OCI-LY7 (cell line): ENCODE measurements around the gene PPP6R3. TPM values are rescaled to one million over a fixed set of nuclear protein-coding genes. Genes with fewer than 3 reads are reported as not detected.

Experiments used
- BruUV-seq: library from RNA; stranded (reverse); fragments of 400-500 nt; replicated peaks from 2 replicates; lab custom pipeline; 2021; lab: Mats Ljungman, UMichigan
- CTCF ChIA-PET: fragments of 300-600 bp; sonication (Branson Sonifier 250); formaldehyde crosslinking; loops from one replicate; lab custom pipeline; 2022; ENCODE audit warnings: antibody characterized with exemption; ENCODE audit not compliant: unreplicated experiment; lab: Charles Lee
- POLR2A ChIA-PET: fragments of 300-600 bp; sonication (Branson Sonifier 250); formaldehyde crosslinking; loops from one replicate; lab custom pipeline; 2022; ENCODE audit warnings: antibody characterized with exemption; lab: Charles Lee
- DNase-seq: peaks from one replicate; pipeline ENCODE4 v3.0.0-alpha.2; 2015; ENCODE audit warnings: low spot score
- H2AFZ ChIP-seq: fragments of 200-600 bp; sonication (generic), shearing (Covaris generic); 2 replicates; pipeline ENCODE4 v1.6.1; 2014; ENCODE audit warnings: mild to moderate bottlenecking, antibody characterized with exemption, low read length, moderate library complexity
- H3K27ac ChIP-seq: fragments of 200-600 bp; sonication (generic); 2 replicates; pipeline ENCODE4 v1.5.1; 2014; ENCODE audit warnings: mixed run types, low read depth, mild to moderate bottlenecking, moderate library complexity, low read length, inconsistent platforms; ENCODE audit not compliant: poor library complexity, severe bottlenecking
- H3K36me3 ChIP-seq: fragments of 200-600 bp; sonication (generic); 2 replicates; pipeline ENCODE4 v1.6.1; 2014; ENCODE audit warnings: mild to moderate bottlenecking, antibody characterized with exemption, low read length, moderate library complexity, mixed read lengths; ENCODE audit not compliant: insufficient read depth
- H3K4me1 ChIP-seq: fragments of 200-600 bp; sonication (generic); 2 replicates; pipeline ENCODE4 v1.5.1; 2014; ENCODE audit warnings: mild to moderate bottlenecking, low read length; ENCODE audit not compliant: insufficient read depth, poor library complexity, severe bottlenecking
- H3K4me2 ChIP-seq: fragments of 200-600 bp; sonication (generic); 2 replicates; pipeline ENCODE4 v1.6.1; 2014; ENCODE audit warnings: mild to moderate bottlenecking, low read length
- H3K4me3 ChIP-seq: fragments of 200-600 bp; sonication (generic); 2 replicates; pipeline ENCODE4 v1.5.1; 2014; ENCODE audit warnings: mild to moderate bottlenecking, low read depth, low read length; ENCODE audit not compliant: poor library complexity, severe bottlenecking
- H3K79me2 ChIP-seq: fragments of 200-600 bp; sonication (generic); 2 replicates; pipeline ENCODE4 v1.6.1; 2016; ENCODE audit warnings: low read depth, mild to moderate bottlenecking, low read length, moderate library complexity, mixed read lengths; ENCODE audit not compliant: insufficient read depth
- H3K9me2 ChIP-seq: fragments of 200-600 bp; sonication (generic); 2 replicates; pipeline ENCODE4 v1.6.1; 2016; ENCODE audit warnings: mild to moderate bottlenecking, low read length, mixed read lengths; ENCODE audit not compliant: insufficient read depth
- H3K9me3 ChIP-seq: fragments of 200-600 bp; sonication (generic); 2 replicates; pipeline ENCODE4 v1.6.1; 2014; ENCODE audit warnings: mild to moderate bottlenecking, mixed run types, low read length, mixed read lengths
- H4K20me1 ChIP-seq: fragments of 200-600 bp; sonication (generic); 2 replicates; pipeline ENCODE4 v1.6.1; 2014; ENCODE audit warnings: mild to moderate bottlenecking, antibody characterized with exemption, low read length, moderate library complexity, mixed read lengths; ENCODE audit not compliant: insufficient read depth
- EZH2phosphoT487 ChIP-seq: fragments of 200-600 bp; sonication (generic); IDR thresholded peaks from 2 replicates; pipeline ENCODE4 v1.6.1; 2018; ENCODE audit warnings: low read depth, borderline replicate concordance, mild to moderate bottlenecking, mixed run types, antibody characterized with exemption, low read length, moderate library complexity, mixed read lengths
- intact Hi-C: fragments of 100-400 bp; cut with micrococcal nuclease; formaldehyde crosslinking; loops from one replicate; pipeline ENCODE4 v1.10.0; 2022; ENCODE audit not compliant: unreplicated experiment
- total RNA-seq, 2 experiments: library from RNA; depleted of rRNA in 1 of 2; stranded (reverse); fragments of >200 nt in 1 of 2; shearing (Covaris generic) in 1 of 2; gene quantifications; 2 replicates each; pipeline ENCODE4 v1.2.3, GENCODE V29; 2014 to 2022
- TF ChIP-seq, protein P1 (sequence below): fragments of 200-600 bp; sonication (generic); conservative IDR thresholded peaks from 2 replicates; pipeline ENCODE4 v1.5.1; 2014; ENCODE audit warnings: mild to moderate bottlenecking, antibody characterized with exemption, low read length, moderate library complexity, mixed read lengths

Gene PPP6R3
- total RNA-seq, 2 experiments from 2014 or later = 122 to 151 TPM

DNA sequence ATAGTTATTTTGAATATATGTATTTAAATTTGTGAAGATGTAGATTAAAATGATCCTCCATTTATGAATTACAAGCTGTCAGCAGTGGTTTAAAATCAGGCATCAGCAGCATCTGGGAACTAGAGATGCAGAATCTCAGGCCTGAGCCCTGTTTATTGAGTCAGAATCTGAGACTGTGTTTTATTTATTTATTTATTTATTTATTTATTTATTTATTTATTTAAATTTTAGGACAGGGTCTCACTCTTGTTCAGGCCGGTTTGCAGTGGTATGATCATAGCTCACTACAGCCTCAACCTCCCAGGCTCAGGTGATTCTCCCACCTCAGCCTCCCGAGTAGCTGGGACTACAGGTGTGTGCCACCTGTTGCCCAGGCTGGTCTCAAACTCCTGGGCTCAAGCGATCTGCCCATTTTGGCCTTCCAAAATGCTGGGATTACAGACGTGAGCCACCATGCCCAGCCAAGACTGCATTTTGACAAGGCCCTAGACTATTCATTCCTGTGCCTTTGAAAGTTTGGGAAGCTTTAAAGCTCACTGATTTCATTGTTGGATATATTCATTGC is 70.7 kb downstream of the PPP6R3 start:
- intact Hi-C loops = no loop called here
- Histone ChIP-seq H3K4me1 (peaks cover 12% of the 10 kb centered on the region), H3K9me3 (no peaks in the 10 kb centered on the region), H3K4me3 (no peak overlapping the region), H3K27ac (no peak overlapping the region), H3K9me2 (no peaks in the 10 kb centered on the region), H4K20me1 (peaks cover 18% of the 10 kb centered on the region; the same call in 1 of the 2 replicates), H3K4me2 (no peak overlapping the region), H2AFZ (no peak overlapping the region), H3K79me2 (peaks cover 67% of the 10 kb centered on the region; the same call in 1 of the 2 replicates), H3K36me3 (peaks cover 91% of the 10 kb centered on the region)
- BruUV-seq = no TSS peak
- DNase-seq = no peak
- POLR2A ChIA-PET = no interaction called here
- CTCF ChIA-PET = no interaction called here
- TF ChIP-seq EZH2phosphoT487 = no peak
- TF ChIP-seq, protein P1, sequence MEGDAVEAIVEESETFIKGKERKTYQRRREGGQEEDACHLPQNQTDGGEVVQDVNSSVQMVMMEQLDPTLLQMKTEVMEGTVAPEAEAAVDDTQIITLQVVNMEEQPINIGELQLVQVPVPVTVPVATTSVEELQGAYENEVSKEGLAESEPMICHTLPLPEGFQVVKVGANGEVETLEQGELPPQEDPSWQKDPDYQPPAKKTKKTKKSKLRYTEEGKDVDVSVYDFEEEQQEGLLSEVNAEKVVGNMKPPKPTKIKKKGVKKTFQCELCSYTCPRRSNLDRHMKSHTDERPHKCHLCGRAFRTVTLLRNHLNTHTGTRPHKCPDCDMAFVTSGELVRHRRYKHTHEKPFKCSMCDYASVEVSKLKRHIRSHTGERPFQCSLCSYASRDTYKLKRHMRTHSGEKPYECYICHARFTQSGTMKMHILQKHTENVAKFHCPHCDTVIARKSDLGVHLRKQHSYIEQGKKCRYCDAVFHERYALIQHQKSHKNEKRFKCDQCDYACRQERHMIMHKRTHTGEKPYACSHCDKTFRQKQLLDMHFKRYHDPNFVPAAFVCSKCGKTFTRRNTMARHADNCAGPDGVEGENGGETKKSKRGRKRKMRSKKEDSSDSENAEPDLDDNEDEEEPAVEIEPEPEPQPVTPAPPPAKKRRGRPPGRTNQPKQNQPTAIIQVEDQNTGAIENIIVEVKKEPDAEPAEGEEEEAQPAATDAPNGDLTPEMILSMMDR = no peak

DNA sequence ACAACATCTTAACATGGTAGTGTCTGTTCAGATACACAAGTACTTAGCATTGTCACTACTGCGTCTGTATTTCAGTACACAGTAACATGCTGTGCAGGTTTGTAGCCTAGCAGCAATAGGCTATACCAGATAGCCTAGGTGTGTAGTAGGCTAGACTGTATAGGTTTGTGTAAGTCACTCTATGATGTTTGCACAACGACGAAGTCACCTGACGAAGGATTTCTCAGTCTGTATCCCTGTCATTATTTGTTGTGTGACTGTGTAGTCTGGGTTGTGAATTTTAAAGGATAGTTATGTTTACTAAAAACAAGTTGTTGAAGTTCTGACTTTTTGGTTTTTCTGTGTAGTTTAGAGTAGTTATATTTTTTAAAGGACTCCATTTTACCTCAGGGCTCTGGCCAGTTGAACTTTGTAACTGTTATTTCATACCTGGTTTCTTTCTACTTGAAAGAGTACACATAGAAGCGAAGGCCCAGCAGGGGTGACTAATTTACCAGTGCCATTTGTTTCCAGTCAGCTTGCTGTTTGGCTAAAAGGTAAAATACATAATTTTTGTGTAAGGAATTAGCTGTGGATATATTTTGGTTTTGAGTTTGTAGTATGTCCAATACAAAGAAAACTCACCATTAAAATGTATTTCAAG is 72.3 kb downstream of the PPP6R3 start:
- Histone ChIP-seq H3K9me3 (no peaks in the 10 kb centered on the region), H3K9me2 (no peaks in the 10 kb centered on the region), H3K36me3 (peaks cover 91% of the 10 kb centered on the region), H2AFZ (no peak overlapping the region), H3K4me2 (no peak overlapping the region), H3K4me1 (peaks cover 10% of the 10 kb centered on the region), H3K4me3 (no peak overlapping the region), H4K20me1 (peaks cover 22% of the 10 kb centered on the region; the same call in 1 of the 2 replicates), H3K27ac (no peak overlapping the region), H3K79me2 (peaks cover 66% of the 10 kb centered on the region; the same call in 1 of the 2 replicates)
- intact Hi-C loops = no loop called here
- DNase-seq = no peak
- ChIA-PET CTCF (no interaction called here), POLR2A (no interaction called here)
- no TSS peak for BruUV-seq
- no peak for TF ChIP-seq EZH2phosphoT487
- TF ChIP-seq, protein P1 = no peak

DNA sequence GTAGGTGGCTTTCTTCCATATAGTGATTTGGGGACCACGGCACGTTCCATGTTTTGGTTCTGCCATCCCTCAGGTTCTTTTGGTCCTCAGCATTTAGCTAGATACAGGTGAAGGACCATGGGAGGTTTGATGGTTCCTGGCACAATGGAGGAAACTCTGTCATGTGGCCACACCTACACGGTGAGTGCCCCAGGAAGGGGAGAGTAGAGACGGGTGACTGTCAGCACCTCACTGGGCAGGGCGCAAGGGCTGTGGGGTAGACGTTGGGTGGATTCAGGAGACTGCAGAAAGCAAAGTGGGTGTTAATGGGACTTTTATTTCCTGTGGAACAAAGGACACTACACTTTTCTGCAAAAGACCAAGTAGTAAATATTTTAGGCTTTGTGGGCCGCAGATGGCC is 73.4 kb downstream of the PPP6R3 start:
- intact Hi-C loops = no loop called here
- no peak overlapping the region for H3K4me2 ChIP-seq
- no TSS peak for BruUV-seq
- H3K9me3 ChIP-seq = no peaks in the 10 kb centered on the region
- no peak overlapping the region for H2AFZ ChIP-seq
- no peaks in the 10 kb centered on the region for H3K9me2 ChIP-seq
- ChIA-PET CTCF (no interaction called here), POLR2A (interaction anchor here (0.8 kb wide), 1 partner anchor 8 kb away, joined by 3 read pairs; no protein-coding TSS in a partner anchor)
- peaks cover 19% of the 10 kb centered on the region; the same call in 1 of the 2 replicates for H4K20me1 ChIP-seq
- peaks cover 91% of the 10 kb centered on the region for H3K36me3 ChIP-seq
- DNase-seq = no peak
- H3K4me3 ChIP-seq = no peak overlapping the region
- H3K4me1 ChIP-seq = no peaks in the 10 kb centered on the region
- no peak for TF ChIP-seq EZH2phosphoT487
- TF ChIP-seq, protein P1 = no peak
- H3K79me2 ChIP-seq = peaks cover 55% of the 10 kb centered on the region; the same call in 1 of the 2 replicates
- H3K27ac ChIP-seq = no peak overlapping the region
